C1 segment of cervical spinal cord (tissue), 14 donors: Measurements from ENCODE around the gene PA2G4.
"Not testable (repeated sequence)": the region's sequence is repeated elsewhere in the genome, so short reads cannot be mapped to it uniquely, and the experiment has no call there.

Source experiments
- DNase-seq, 14 donors: peaks; one replicate each; lab custom pipeline; 2025; lab: John Stamatoyannopoulos, UW

The PA2G4 gene

DNA sequence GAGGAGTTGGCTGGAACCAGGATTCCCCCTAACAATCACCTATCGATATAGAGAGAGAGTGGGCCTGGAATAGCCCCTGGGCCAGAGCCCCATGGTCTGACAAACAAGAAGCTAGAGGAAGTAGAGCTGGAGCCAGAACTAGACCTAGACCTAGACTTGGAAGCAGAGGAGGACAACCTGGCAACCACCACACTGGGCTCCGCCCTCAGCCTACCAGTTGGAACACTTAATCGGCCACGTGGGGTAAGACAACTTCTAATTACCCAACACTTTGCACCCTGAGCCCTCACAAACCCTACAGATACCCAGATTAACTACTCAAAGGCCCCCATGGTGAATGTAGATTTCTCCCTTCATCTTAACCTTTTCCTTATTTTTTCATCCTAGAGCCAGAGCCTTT, 4.6 kb upstream of the PA2G4 start:
- no peak for DNase-seq

GRCh38 chr12:56101045-56101444, 3.3 kb upstream of the PA2G4 start:
- DNase-seq, result no peak

DNA sequence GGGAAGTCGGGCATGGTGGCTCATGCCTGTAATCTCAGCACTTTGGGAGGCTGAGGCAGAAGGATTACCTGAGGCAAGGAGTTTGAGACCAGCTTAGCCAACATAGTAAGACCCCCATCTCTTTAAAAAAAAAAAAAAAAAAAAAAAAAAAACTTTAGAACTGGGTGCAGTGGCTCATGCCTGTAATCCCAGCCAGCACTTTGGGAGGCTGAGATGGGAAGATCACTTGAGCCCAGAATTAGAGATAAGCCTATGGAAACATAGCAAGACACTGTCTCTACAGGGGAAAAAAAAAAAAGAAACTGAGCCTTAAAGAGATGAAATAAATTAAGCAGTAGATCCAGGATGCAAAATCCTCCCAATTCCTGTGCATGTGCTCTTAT, 1.7 kb upstream of the PA2G4 start:
- DNase-seq, result no peak

GRCh38 chr12:56103066-56103711, 1.2 kb upstream of the PA2G4 start:
- no peak for DNase-seq

DNA sequence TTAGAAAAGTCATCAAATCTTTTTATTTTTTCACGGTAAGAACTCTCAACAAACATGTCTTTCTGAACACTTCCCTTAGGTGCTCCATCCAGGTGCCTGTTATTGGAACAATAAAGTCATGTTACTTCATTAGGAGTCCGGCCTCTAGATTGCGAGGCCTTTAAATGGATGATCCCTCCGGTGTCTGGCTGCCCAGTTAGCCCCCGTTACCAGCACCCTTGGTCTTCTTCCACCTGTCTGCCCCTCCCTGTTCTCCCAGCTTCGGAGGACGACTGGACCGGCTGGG, 593 bp upstream of the PA2G4 start:
- no peak for DNase-seq

- peak in 2 of 14 donors; percentile 36 to 41 for DNase-seq
These were observed 653 bp downstream of the PA2G4 start for GRCh38 chr12:56104815-56105608.

DNA sequence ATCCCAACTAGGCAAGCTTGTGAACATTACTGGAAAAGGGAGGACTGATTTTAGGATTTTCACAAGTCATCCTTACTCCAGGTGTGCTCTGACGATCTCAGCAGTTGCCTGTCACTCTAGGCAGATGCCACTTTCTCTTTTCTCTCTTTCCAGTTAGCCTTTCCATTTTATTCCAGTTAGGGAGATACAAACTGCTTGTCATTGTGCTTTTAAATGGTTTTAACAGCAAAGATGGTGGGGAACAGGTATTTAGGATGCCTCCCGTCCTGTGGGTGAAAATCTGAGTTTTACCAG, 1.2 kb downstream of the PA2G4 start:
- no peak for DNase-seq

DNA sequence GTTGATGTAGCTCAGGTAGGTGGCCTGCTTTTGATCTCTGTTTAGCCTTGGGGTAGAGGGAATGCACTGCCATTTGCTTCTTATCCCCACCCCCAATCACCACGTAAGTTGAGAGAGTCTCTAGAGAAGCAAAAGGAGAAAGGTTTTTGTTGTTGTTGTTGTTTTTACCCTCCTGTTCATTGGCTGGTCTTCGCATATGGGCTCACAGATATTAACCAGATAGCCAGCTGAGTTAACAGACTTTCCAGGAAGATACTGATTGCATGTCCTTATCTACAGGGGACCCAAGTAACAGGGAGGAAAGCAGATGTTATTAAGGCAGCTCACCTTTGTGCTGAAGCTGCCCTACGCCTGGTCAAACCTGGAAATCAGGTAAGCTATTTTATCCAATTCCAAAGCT, 2.9 kb downstream of the PA2G4 start:
- DNase-seq, result no peak

- DNase-seq, result no peak
These were observed 6.2 kb downstream of the PA2G4 start for GRCh38 chr12:56110571-56110970.

GRCh38 chr12:56114084-56114483, 9.7 kb downstream of the PA2G4 start:
- no peak for DNase-seq

DNA sequence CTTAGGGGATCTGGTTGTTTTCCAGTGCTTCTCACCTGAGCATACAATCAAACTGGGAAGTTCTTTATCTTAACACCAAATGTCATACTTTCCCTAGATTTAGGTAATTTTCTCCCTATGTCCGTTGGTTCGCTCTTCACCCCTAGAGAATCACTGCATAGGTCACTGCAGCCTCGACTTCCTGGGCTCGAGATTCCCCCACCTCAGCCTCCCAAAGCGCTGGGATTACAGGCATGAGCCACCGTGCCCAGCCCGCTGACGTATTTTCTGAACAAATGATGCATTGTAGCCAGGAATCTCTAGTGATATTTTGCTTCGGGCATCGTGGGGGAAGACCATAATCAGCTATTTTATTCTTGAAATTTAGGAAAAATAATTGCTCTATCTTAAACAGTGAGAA, 11.0 kb downstream of the PA2G4 start:
- DNase-seq, result peak in 1 of 14 donors; percentile 12

GRCh38 chr12:56116267-56117081, 12.1 kb downstream of the PA2G4 start, which contains the start of gene RPL41:
Gene RPL41, plus strand, starts transcription at chr12:56116633.
- DNase-seq, result peak; percentile 47 to 96 (median 89)

GRCh38 chr12:56117082-56117706, 12.8 kb downstream of the PA2G4 start:
- not testable (repeated sequence) for DNase-seq

DNA sequence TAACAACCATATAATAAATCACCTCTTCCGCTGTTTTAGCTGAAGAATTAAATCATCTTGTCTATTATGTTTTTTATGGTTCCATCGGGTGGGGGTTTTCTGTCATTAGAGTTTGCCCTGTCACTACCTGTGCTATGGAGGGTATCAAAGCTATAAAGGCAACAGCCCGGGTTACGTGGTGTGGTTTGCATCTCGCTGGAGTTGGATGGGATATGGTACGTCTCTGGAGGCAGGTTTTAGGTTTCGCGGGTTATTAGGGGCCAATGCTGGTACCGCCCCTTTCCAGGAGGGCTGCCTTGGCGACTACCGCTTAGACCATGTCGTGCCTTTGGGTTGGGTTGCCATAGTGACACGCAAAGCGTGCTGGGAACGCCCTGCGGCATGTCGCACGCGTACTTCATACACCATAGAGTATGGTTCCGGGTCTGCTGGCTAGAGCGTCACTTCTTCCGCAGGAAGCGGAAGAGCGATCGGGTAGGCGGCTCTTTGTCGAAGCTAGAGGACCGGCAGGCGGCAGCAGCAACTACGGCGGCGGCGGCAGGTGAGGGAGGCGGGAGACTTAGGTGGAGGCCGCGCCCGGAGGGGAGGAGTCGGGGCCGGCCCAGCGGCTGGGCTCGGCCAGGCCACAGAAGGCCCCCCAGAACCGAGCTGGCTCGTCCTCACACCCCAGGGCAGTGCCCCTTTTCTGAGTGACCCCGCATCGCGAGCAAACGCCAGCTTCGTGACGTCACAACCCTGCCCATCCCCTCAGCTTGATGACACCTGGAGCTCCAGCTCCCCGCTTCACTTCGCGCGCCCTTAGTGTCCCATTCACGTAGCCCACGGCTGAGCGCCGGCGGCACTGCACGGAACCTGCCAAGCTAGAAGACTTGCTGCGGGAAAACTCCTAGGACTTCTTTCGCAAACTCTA, 13.7 kb downstream of the PA2G4 start, which contains the start of gene ZC3H10:
Gene ZC3H10 (plus strand): TSS at position 489 of the 910 bp plus-strand sequence. CDS start 2,297 bp downstream, outside the sequence.
- DNase-seq, result peak; percentile 66 to 98 (median 94)

DNA sequence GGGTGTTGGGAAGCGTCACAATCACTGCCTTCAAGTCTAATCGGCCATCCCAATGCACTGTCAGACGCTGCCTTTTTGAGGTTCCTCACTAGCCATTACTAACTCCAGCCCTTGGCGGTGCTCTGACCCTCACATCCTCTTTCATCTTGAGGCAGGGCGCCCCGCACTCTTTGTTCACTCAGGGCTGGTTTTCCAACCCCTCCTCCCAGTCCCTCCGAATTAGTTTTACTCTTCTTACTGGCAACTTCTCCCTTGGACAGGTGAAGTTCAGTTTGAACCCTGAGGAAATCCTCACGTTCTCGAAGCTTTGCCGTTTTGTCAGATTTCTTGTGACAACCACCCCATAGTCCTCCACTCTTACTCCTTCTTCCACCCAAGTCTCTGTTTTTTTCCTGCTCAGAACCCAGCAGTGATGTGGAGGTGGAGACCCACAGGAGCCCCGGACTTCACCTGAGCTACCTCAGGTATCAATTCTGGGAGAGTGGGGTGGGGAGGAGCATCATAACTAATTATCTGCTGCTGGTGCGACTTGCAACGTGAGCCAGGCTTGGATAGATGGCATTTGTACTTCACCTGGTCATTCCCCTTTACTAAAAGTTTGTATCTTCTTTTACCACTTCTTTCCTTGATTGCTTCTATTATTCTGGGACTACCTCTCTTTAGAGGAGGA, 14.5 kb downstream of the PA2G4 start:
- DNase-seq, result no peak

DNA sequence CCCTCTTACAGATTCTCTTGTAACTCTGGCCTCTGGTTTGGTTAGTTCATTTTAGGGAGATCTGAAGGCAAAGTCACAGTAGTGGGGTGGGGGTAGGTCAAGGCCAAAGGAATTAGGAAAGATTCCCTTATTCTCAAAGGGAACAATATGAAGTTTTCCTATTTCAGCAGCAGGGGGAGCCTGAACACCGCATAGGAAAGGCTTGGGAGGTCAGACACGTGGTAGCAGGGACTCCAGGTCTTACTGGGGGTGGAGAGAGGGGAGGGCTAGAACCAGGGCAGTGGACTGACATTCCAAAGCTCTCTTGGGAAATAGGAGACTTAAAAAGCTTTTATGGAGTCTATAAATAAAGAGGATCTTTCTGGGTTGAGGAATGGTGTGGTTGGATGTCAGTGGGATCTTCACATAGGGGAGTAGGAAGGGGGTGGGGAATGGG, 15.0 kb downstream of the PA2G4 start:
- DNase-seq, result peak in 10 of 14 donors; percentile 8 to 53 (median 30)

DNA sequence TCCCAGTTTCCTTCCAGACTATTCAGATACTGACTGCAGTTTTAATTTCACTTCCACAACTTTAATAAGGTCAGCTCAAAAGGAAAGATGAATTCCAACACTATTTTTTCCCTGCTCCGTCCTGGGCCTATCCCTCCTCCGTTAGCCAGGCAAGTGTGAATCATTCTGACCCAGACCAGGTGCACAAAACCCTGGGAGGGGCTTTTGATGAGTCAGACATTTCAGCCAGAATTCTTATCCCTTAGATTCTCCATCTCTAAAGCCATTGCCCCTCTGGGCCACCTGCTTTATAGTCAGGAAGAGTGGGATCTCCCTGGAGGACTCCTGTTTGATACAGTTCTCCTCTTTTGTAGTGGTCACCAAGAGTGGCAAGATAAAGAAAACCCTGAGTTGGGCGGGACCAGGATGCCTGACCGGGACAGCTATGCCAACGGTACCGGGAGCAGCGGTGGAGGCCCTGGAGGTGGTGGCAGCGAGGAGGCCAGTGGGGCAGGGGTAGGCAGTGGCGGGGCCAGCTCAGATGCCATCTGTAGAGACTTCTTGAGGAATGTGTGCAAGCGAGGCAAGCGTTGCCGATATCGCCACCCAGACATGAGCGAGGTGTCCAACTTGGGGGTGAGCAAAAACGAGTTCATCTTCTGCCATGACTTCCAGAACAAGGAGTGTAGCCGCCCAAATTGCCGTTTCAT, 15.9 kb downstream of the PA2G4 start:
- no peak for DNase-seq

DNA sequence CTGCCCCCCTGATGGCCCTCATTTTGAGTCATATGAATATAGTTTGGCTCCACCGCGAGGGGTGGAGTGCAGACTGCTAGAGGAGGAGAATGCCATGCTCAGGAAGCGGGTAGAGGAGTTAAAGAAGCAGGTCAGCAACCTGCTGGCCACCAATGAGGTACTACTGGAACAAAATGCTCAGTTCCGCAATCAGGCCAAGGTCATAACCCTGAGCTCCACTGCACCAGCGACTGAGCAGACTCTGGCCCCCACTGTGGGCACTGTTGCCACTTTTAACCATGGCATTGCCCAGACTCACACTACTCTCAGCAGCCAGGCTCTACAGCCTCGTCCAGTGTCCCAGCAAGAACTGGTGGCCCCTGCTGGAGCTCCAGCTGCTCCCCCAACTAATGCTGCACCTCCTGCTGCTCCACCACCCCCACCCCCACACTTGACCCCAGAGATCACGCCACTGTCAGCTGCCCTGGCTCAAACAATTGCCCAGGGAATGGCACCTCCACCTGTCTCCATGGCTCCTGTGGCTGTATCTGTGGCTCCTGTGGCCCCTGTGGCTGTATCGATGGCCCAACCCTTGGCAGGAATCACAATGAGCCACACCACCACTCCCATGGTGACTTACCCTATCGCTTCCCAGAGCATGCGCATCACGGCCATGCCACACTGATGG, 17.0 kb downstream of the PA2G4 start:
- no peak for DNase-seq

DNA sequence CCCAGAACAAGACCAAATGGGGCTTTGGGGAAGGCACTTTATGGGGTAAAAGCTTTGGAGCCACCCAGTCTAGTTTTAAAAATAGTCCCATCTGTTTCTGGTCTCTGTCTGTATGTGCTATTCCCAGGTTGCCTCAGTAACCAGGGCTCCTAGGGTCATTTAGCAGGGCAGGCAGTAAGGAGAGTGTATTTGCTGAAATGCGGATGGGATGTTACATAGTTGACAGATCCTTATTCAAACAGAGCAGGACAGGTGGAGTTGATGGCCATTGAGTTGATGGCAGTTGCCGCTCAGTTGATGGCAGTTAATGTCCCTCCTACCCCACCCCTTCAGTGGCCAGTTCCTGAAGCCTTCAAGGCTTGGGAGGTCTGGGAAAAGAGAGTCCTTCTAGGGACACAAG, 18.3 kb downstream of the PA2G4 start:
- no peak for DNase-seq
